Upper lobe of left lung (tissue), 6 donors: ENCODE measurements around the gene MCEMP1. TPM values are rescaled to one million over a fixed set of nuclear protein-coding genes. Genes with fewer than 3 reads are reported as not detected.

Experiments
- ATAC-seq, 2 donors: fragments of 200-7000 bp; cut with Tn5 transposase; one replicate each; pipeline ENCODE4 v1.9.1; 2022; ENCODE audit warnings: mild to moderate bottlenecking in 2 of 2, moderate library complexity in 2 of 2; ENCODE audit not compliant: low FRiP score in 2 of 2
- DNase-seq, 2 donors: peaks; one replicate each; pipeline ENCODE4 v3.0.0-alpha.2; 2019 to 2020
- H3K27ac ChIP-seq, 4 donors: fragments of 200-600 bp; sonication (generic); one replicate each; pipeline ENCODE4 v1.5.1; 2016 to 2019
- H3K27me3 ChIP-seq, 4 donors: fragments of 200-600 bp; sonication (generic); one replicate each; pipeline ENCODE4 v1.5.1; 2017 to 2019
- H3K36me3 ChIP-seq, 4 donors: fragments of 200-600 bp; sonication (generic); one replicate each; pipeline ENCODE4 v1.5.1; 2016 to 2019
- H3K4me1 ChIP-seq, 4 donors: fragments of 200-600 bp; sonication (generic); one replicate each; pipeline ENCODE4 v1.5.1; 2018 to 2019
- H3K4me3 ChIP-seq, 4 donors: fragments of 200-600 bp; sonication (generic); one replicate each; pipeline ENCODE4 v1.5.1; 2017 to 2019; ENCODE audit warnings: mild to moderate bottlenecking in 2 of 4, moderate library complexity in 1 of 4
- H3K9me3 ChIP-seq, 4 donors: fragments of 200-600 bp; sonication (generic); one replicate each; pipeline ENCODE4 v1.5.1; 2018 to 2019
- EP300 ChIP-seq, 4 donors: sonication (generic); formaldehyde crosslinking; IDR thresholded peaks; one replicate each; pipeline ENCODE4 v1.5.1; 2017; ENCODE audit warnings: antibody characterized with exemption in 4 of 4, control low read depth in 2 of 4
- POLR2A ChIP-seq, 4 donors: fragments of 450-650 bp; IDR thresholded peaks; one replicate each; pipeline ENCODE4 v1.5.1; 2016 to 2017; ENCODE audit warnings: antibody characterized with exemption in 4 of 4, mild to moderate bottlenecking in 2 of 4
- POLR2AphosphoS5 ChIP-seq, 2 donors: sonication (generic); formaldehyde crosslinking; IDR thresholded peaks; one replicate each; pipeline ENCODE4 v1.5.1; 2017; ENCODE audit warnings: antibody characterized with exemption in 2 of 2
- WGBS, 2 donors: methylation state at CpG; one replicate each; pipeline ENCODE4 v1.1.5; 2017 to 2018; 5-methylcytosine and 5-hydroxymethylcytosine counted together
- total RNA-seq, 6 donors: library from RNA; depleted of rRNA in 4 of 6; stranded (reverse); fragments of >200 nt in 4 of 6; gene quantifications; one replicate each; pipeline versions ENCODE4 v1.1.0 to v1.2.1, GENCODE V29; 2016 to 2021
- TF ChIP-seq, protein P1 (sequence below), 6 experiments: fragments of 450-650 bp in 4 of 6; fragments of 200-600 bp in 2 of 6; sonication (generic) in 2 of 6; IDR thresholded peaks; one replicate each; pipeline ENCODE4 v1.5.1; 2016 to 2019; ENCODE audit warnings: antibody characterized with exemption in 6 of 6
- donor health status: DM: no; HTN: no; CAD: no; lungs with moderate emphysema.
- donor health status: DM: no; HTN: yes; CAD: no; lungs with severe emphysema.

MCEMP1 gene
- total RNA-seq, 6 donors from 2014 or later = 9.4 to 160 (median 36.6) TPM

DNA sequence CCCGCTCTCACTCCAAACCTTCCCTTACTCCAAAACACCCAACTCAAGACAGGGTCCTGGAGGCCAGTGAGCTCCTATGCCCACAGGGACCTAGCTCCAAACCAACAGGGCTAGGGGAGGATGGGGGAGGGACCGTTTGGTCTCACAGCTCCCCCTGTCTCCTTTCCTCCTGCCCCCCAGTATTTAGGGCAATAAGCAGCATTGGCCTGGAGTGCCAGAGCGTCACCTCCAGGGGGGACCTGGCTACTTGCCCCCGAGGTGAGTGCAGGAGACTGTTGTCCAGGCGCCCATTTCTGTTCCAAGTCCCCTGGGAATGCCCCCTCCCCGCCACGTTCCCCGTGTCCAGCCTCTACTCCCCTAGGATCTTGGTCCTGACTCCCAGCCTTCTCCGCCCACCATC is 7.2 kb upstream of the MCEMP1 start:
- peaks cover 0 to 18% (median 0%) of the 10 kb centered on the region in 4 donors for H3K4me1 ChIP-seq
- DNase-seq (no peak), ATAC-seq (no peak)
- H3K27me3 ChIP-seq = no peaks in the 10 kb centered on the region
- no peaks in the 10 kb centered on the region for H3K9me3 ChIP-seq
- H3K4me3 ChIP-seq = peak overlapping the region in 2 of 4 donors; percentile 5 to 20
- 39 to 46% methylated on average over 6 to 8 of the region's 9 CpGs for WGBS, 2 donors
- no peak for TF ChIP-seq POLR2A (IDR thresholded peaks at IDR 0.05)
- TF ChIP-seq, protein P1, sequence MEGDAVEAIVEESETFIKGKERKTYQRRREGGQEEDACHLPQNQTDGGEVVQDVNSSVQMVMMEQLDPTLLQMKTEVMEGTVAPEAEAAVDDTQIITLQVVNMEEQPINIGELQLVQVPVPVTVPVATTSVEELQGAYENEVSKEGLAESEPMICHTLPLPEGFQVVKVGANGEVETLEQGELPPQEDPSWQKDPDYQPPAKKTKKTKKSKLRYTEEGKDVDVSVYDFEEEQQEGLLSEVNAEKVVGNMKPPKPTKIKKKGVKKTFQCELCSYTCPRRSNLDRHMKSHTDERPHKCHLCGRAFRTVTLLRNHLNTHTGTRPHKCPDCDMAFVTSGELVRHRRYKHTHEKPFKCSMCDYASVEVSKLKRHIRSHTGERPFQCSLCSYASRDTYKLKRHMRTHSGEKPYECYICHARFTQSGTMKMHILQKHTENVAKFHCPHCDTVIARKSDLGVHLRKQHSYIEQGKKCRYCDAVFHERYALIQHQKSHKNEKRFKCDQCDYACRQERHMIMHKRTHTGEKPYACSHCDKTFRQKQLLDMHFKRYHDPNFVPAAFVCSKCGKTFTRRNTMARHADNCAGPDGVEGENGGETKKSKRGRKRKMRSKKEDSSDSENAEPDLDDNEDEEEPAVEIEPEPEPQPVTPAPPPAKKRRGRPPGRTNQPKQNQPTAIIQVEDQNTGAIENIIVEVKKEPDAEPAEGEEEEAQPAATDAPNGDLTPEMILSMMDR (IDR thresholded peaks at IDR 0.05) = no peak
- TF ChIP-seq EP300 (IDR thresholded peaks at IDR 0.05) = no peak
- no peak for TF ChIP-seq POLR2AphosphoS5 (IDR thresholded peaks at IDR 0.05)
- H3K36me3 ChIP-seq = no peaks in the 10 kb centered on the region
- peak overlapping the region in 2 of 4 donors; percentile 30 to 54 for H3K27ac ChIP-seq

GRCh38 chr19:7670150-7670783 is 6.6 kb upstream of the MCEMP1 start:
- H3K36me3 ChIP-seq = no peaks in the 10 kb centered on the region
- WGBS, 2 donors = 1 to 2% methylated on average over 26 to 42 of the region's 43 CpGs
- TF ChIP-seq, protein P1 (IDR thresholded peaks at IDR 0.05) = no peak
- no peak for TF ChIP-seq POLR2AphosphoS5 (IDR thresholded peaks at IDR 0.05)
- TF ChIP-seq POLR2A (IDR thresholded peaks at IDR 0.05) = peak in 1 of 4 donors; percentile 29
- TF ChIP-seq EP300 (IDR thresholded peaks at IDR 0.05) = no peak
- no peaks in the 10 kb centered on the region for H3K9me3 ChIP-seq
- H3K4me3 ChIP-seq = peak overlapping the region in 2 of 4 donors; percentile 5 to 7
- H3K4me1 ChIP-seq = peaks cover 0 to 18% (median 0%) of the 10 kb centered on the region in 4 donors
- H3K27me3 ChIP-seq = no peaks in the 10 kb centered on the region
- H3K27ac ChIP-seq = peak overlapping the region in 2 of 4 donors; percentile 30 to 54
- peak; percentile 68 to 90 for DNase-seq
- ATAC-seq = peak in 1 of 2 donors; percentile 62

DNA sequence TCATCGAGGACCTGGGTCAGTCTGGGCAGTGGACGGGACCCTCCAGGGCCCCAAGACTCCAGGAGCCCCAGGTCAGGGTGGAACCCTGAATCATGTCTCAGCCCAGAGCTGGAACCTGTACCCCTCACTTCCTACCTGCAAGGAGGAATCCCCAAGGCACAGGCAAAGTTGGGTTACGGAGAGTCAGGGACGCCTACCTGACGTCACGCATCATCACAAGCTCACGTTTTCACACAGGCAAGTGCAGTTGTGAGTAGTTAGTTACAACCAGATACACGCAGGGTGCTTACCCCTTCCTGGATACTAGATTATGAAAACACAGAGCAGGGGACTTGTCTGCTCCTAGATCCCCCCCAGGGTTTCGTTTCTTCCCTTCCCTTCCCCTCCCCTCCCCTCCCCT is 6.1 kb upstream of the MCEMP1 start:
- H3K27me3 ChIP-seq = no peaks in the 10 kb centered on the region
- peak overlapping the region in 1 of 4 donors; percentile 30 for H3K27ac ChIP-seq
- TF ChIP-seq POLR2A (IDR thresholded peaks at IDR 0.05) (no peak), POLR2AphosphoS5 (IDR thresholded peaks at IDR 0.05) (no peak), EP300 (IDR thresholded peaks at IDR 0.05) (no peak)
- ATAC-seq (no peak), DNase-seq (no peak)
- H3K9me3 ChIP-seq = no peaks in the 10 kb centered on the region
- no peak overlapping the region for H3K4me3 ChIP-seq
- H3K4me1 ChIP-seq = peaks cover 0 to 18% (median under 1%) of the 10 kb centered on the region in 4 donors
- 42 to 45% methylated on average over 5 to 9 of the region's 9 CpGs for WGBS, 2 donors
- no peaks in the 10 kb centered on the region for H3K36me3 ChIP-seq

DNA sequence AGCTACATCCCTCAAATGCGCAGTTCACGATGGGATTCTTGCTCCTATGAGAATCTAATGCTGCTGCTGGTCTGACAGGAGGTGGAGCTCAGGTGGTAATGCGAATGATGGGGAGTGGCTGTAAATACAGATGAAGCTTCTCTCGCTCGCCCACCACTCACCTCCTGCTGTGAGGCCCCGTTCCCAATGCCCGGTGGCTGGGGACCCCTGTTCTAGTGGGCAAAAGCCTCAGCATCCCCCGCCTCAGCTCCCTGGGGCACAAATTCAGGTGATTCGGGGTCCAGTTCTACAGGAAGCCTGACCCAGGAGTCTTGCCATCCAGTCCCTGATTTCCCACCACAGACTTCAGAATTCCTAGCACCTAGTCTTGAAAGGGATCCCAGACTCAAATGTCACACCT is 4.4 kb upstream of the MCEMP1 start:
- 56 to 65% methylated on average over 9 of the region's 9 CpGs for WGBS, 2 donors

More for the DNA sequence above, 4.4 kb upstream of the MCEMP1 start:
- Histone ChIP-seq H3K27ac (no peak overlapping the region), H3K4me3 (no peak overlapping the region), H3K4me1 (peaks cover 0 to 26% (median 6%) of the 10 kb centered on the region in 4 donors), H3K36me3 (no peaks in the 10 kb centered on the region), H3K9me3 (no peaks in the 10 kb centered on the region), H3K27me3 (no peaks in the 10 kb centered on the region)
- DNase-seq = peak in 1 of 2 donors; percentile 23
- no peak for TF ChIP-seq POLR2A (IDR thresholded peaks at IDR 0.05)
- no peak for TF ChIP-seq EP300 (IDR thresholded peaks at IDR 0.05)
- TF ChIP-seq, protein P1 (IDR thresholded peaks at IDR 0.05) = no peak
- no peak for ATAC-seq
